K562 (cell line): ENCODE results near the gene ADAMTS1. TPM values are rescaled to one million over a fixed set of nuclear protein-coding genes. Genes with fewer than 3 reads are reported as not detected.

Experiments used
- ATAC-seq: fragments of 200-7000 bp; cut with Tn5 transposase; 3 replicates; pipeline ENCODE4 v1.9.1; 2020; ENCODE audit warnings: moderate library complexity
- BruUV-seq: library from RNA; stranded (reverse); fragments of 400-500 nt; replicated peaks from 2 replicates; lab custom pipeline; 2021; lab: Mats Ljungman, UMichigan
- CTCF ChIA-PET: fragments of 300-600 bp; formaldehyde crosslinking; extraction: SDS; loops from one replicate; lab custom pipeline; 2021; ENCODE audit warnings: low intra/inter-chr PET ratio; lab: Yijun Ruan, JAX
- POLR2A ChIA-PET: fragments of 300-600, 350-650 bp; sonication (Branson Sonifier 250); formaldehyde crosslinking; extraction: SDS; loops from one replicate; lab custom pipeline; 2021; ENCODE audit warnings: antibody characterized with exemption, inconsistent platforms; lab: Yijun Ruan, JAX
- DNase-seq, 4 experiments: peaks; one replicate each; pipeline versions ENCODE4 v3.0.0 to v3.0.0-alpha.2; 2011 to 2018; ENCODE audit warnings: low spot score in 3 of 4, mixed read lengths in 3 of 4; ENCODE audit errors: extremely low read depth in 1 of 4
- FAIRE-seq: peaks from 2 replicates; lab custom pipeline; 2011; peaks lifted over from hg19 to GRCh38; lab: Jason Lieb, UNC
- H2AFZ ChIP-seq: 2 replicates; pipeline ENCODE4 v1.6.0; 2011; ENCODE audit warnings: low read depth, low read length, control low read depth, inconsistent platforms
- H3K27ac ChIP-seq: fragments of 200-600 bp; 3 replicates; pipeline ENCODE4 v1.8.0; 2011; ENCODE audit warnings: low read depth, mild to moderate bottlenecking, control low read depth, inconsistent platforms, low read length, moderate library complexity, mixed read lengths; ENCODE audit errors: extremely low read depth
- H3K27me3 ChIP-seq, 2 experiments: fragments of 300-600 bp in 1 of 2; 2 replicates in 1 of 2; 3 replicates in 1 of 2; pipeline versions ENCODE4 v1.6.0 to v1.8.0; 2011; ENCODE audit warnings: inconsistent platforms in 2 of 2, low read length in 2 of 2, mild to moderate bottlenecking in 1 of 2, mixed read lengths in 1 of 2, moderate library complexity in 1 of 2; ENCODE audit not compliant: control insufficient read depth in 2 of 2, insufficient read depth in 2 of 2
- H3K36me3 ChIP-seq: fragments of 300-600 bp; 3 replicates; pipeline ENCODE4 v1.8.0; 2011; ENCODE audit warnings: mild to moderate bottlenecking, low read length, inconsistent platforms; ENCODE audit not compliant: control insufficient read depth, insufficient read depth
- H3K4me1 ChIP-seq, 2 experiments: fragments of 200-600 bp in 1 of 2; replicated peaks in 1 of 2; 2 replicates in 1 of 2; 3 replicates in 1 of 2; pipeline versions ENCODE4 v1.5.1 to v1.8.0; 2011; ENCODE audit warnings: inconsistent platforms in 2 of 2, low read length in 2 of 2, mild to moderate bottlenecking in 1 of 2, mixed read lengths in 1 of 2, moderate library complexity in 1 of 2; ENCODE audit not compliant: control insufficient read depth in 2 of 2, insufficient read depth in 2 of 2
- H3K4me2 ChIP-seq: 2 replicates; pipeline ENCODE4 v1.6.1; 2011; ENCODE audit warnings: low read length, control low read depth, inconsistent platforms, mixed read lengths; ENCODE audit not compliant: insufficient read depth
- H3K4me3 ChIP-seq: fragments of 200-600 bp; sonication (generic), shearing (Covaris generic); 2 replicates; pipeline ENCODE4 v1.5.1; 2016; ENCODE audit warnings: control low read depth, inconsistent platforms
- H3K79me2 ChIP-seq: fragments of 200-600 bp; 3 replicates; pipeline ENCODE4 v1.8.0; 2011; ENCODE audit warnings: low read length, inconsistent platforms; ENCODE audit not compliant: control insufficient read depth, insufficient read depth
- H3K9ac ChIP-seq, 2 experiments: 2 replicates each; pipeline versions ENCODE4 v1.6.0 to v1.6.1; 2011; ENCODE audit warnings: low read depth in 2 of 2, low read length in 2 of 2, control low read depth in 1 of 2, inconsistent platforms in 1 of 2, mild to moderate bottlenecking in 1 of 2, mixed read lengths in 1 of 2; ENCODE audit not compliant: insufficient read depth in 1 of 2
- H3K9me1 ChIP-seq: one replicate; pipeline ENCODE4 v1.6.0; 2011; ENCODE audit warnings: inconsistent platforms, mild to moderate bottlenecking, low read length, moderate library complexity; ENCODE audit not compliant: control insufficient read depth, insufficient read depth
- H3K9me3 ChIP-seq: replicated peaks from 2 replicates; pipeline ENCODE4 v1.5.1; 2011; ENCODE audit warnings: low read depth, low read length, inconsistent platforms; ENCODE audit not compliant: control insufficient read depth, insufficient read depth
- H4K20me1 ChIP-seq: replicated peaks from 2 replicates; pipeline ENCODE4 v1.6.1; 2011; ENCODE audit warnings: low read length, inconsistent platforms, mixed read lengths; ENCODE audit not compliant: control insufficient read depth, insufficient read depth
- CBX1 ChIP-seq: sonication (generic); IDR thresholded peaks from 2 replicates; pipeline ENCODE4 v1.6.1; 2016; ENCODE audit warnings: antibody characterized with exemption, low read depth, mild to moderate bottlenecking
- CBX5 ChIP-seq: IDR thresholded peaks from 2 replicates; pipeline ENCODE4 v1.6.1; 2014; ENCODE audit warnings: low read depth, borderline replicate concordance
- CTBP1 ChIP-seq: fragments of 450-650 bp; IDR thresholded peaks from 2 replicates; pipeline ENCODE4 v1.6.1; 2016; ENCODE audit warnings: borderline replicate concordance
- DACH1 ChIP-seq: fragments of 450-650 bp; IDR thresholded peaks from 2 replicates; pipeline ENCODE4 v1.6.1; 2018; ENCODE audit not compliant: partially characterized antibody
- DDX20 ChIP-seq: fragments of 450-650 bp; IDR thresholded peaks from 2 replicates; pipeline ENCODE4 v1.6.1; 2016; ENCODE audit warnings: missing genetic modification characterization, low read depth, mild to moderate bottlenecking, missing compliant biosample characterization, moderate library complexity
- KDM5B ChIP-seq: fragments of 200-600 bp; sonication (generic); IDR thresholded peaks from 2 replicates; pipeline ENCODE4 v1.6.1; 2012; ENCODE audit warnings: low read depth, mild to moderate bottlenecking, moderate library complexity, low read length, control low read depth, inconsistent platforms; ENCODE audit not compliant: insufficient replicate concordance
- KHSRP ChIP-seq: fragments of 450-650 bp; IDR thresholded peaks from 2 replicates; pipeline ENCODE4 v1.6.1; 2017
- LEF1 ChIP-seq: fragments of 450-650 bp; IDR thresholded peaks from 2 replicates; pipeline ENCODE4 v1.6.1; 2016; ENCODE audit warnings: mild to moderate bottlenecking
- MTA3 ChIP-seq: fragments of 450-650 bp; formaldehyde crosslinking; IDR thresholded peaks from 2 replicates; pipeline ENCODE4 v1.6.1; 2017; ENCODE audit warnings: mild to moderate bottlenecking, borderline replicate concordance
- SMARCE1 ChIP-seq: fragments of 450-650 bp; IDR thresholded peaks from 2 replicates; pipeline ENCODE4 v1.7.1; 2016; ENCODE audit warnings: mild to moderate bottlenecking
- THAP12 ChIP-seq: fragments of 250-450 bp; sonication (Bioruptor Pico); IDR thresholded peaks from 2 replicates; pipeline ENCODE4 v1.9.0; 2021; ENCODE audit warnings: mild to moderate bottlenecking, inconsistent platforms
- ZC3H11A ChIP-seq: IDR thresholded peaks from 2 replicates; pipeline ENCODE4 v1.6.1; 2012; ENCODE audit warnings: low read depth, low read length, improper control_type of control experiment
- ZNF592 ChIP-seq: fragments of 450-650 bp; IDR thresholded peaks from 2 replicates; pipeline ENCODE4 v1.6.1; 2017; ENCODE audit warnings: antibody characterized with exemption, mild to moderate bottlenecking
- in situ Hi-C: fragments of 300-500 bp; cut with MboI; formaldehyde crosslinking; loops from 4 replicates; pipeline ENCODE4 v1.15.0; 2018; ENCODE audit warnings: inconsistent platforms, mixed read lengths
- intact Hi-C: fragments of 100-400 bp; cut with micrococcal nuclease; formaldehyde crosslinking; loops from 2 replicates; pipeline ENCODE4 v1.14.2; 2022
- polyA plus RNA-seq, 8 experiments: library from polyadenylated mRNA; depleted of rRNA in 4 of 8; stranded (reverse) in 5 of 8; unstranded in 3 of 8; fragments of >200 nt; fragmentation: Nextera tagmentation in 2 of 8; fragmentation: Illumina TruSeq in 1 of 8; extraction: Ambion mirVana in 2 of 8; extraction: Trizol in 1 of 8; gene quantifications; 2 replicates each; pipeline versions ENCODE4 v1.2.1 to v1.2.3, GENCODE V29; 2011 to 2014; ENCODE audit warnings: inconsistent platforms in 1 of 8, missing spikeins in 1 of 8
- total RNA-seq, 7 experiments: library from RNA; depleted of rRNA in 6 of 7; stranded (reverse); fragments of >200 nt in 6 of 7; fragmentation: Illumina TruSeq in 2 of 7; extraction: Trizol in 2 of 7; gene quantifications; 2 replicates each; pipeline versions ENCODE4 v1.2.1 to v1.2.3, GENCODE V29; 2011 to 2021; ENCODE audit warnings: low replicate concordance in 1 of 7
- TF ChIP-seq, protein P1 (sequence below): IDR thresholded peaks from 2 replicates; pipeline ENCODE4 v1.6.1; 2011; ENCODE audit not compliant: insufficient read length; ENCODE audit errors: extremely low read depth
- TF ChIP-seq, protein P2 (sequence below): fragments of 450-650 bp; IDR thresholded peaks from 2 replicates; pipeline ENCODE4 v1.6.1; 2016; ENCODE audit warnings: antibody characterized with exemption

Gene ADAMTS1
- total and polyA plus RNA-seq, 9 of the 15 experiments (the other 6 are each of a cell fraction or from before 2014, with no cell fraction given): 0.01 to 0.58 TPM; not detected in 7

- Histone ChIP-seq H3K36me3 (no peaks in the 10 kb centered on the region), H4K20me1 (no peaks in the 10 kb centered on the region), H3K9me3 (no peaks in the 10 kb centered on the region; the same call in 1 of the 2 replicates), H3K79me2 (no peaks in the 10 kb centered on the region), H3K4me3 (no peak overlapping the region), H3K9ac (no peak overlapping the region), H2AFZ (no peak overlapping the region), H3K9me1 (no peaks in the 10 kb centered on the region), H3K27me3 (no peaks in the 10 kb centered on the region), H3K4me1 (no peaks in the 10 kb centered on the region), H3K27ac (no peak overlapping the region), H3K4me2 (no peak overlapping the region)
- ChIA-PET POLR2A (no interaction called here), CTCF (no interaction called here)
- no peak for ATAC-seq
- no peak for FAIRE-seq
- in situ Hi-C loops (no loop called here), intact Hi-C loops (no loop called here)
- BruUV-seq: no TSS peak
- DNase-seq: no peak
- TF ChIP-seq CBX1 (no peak), MTA3 (no peak), ZNF592 (no peak), LEF1 (no peak), DDX20 (tag) (no peak), THAP12 (CRISPR knock-in tag) (no peak), CTBP1 (no peak), ZC3H11A (no peak), KHSRP (no peak), KDM5B (no peak), DACH1 (no peak), SMARCE1 (no peak), CBX5 (no peak)
- TF ChIP-seq, protein P1, sequence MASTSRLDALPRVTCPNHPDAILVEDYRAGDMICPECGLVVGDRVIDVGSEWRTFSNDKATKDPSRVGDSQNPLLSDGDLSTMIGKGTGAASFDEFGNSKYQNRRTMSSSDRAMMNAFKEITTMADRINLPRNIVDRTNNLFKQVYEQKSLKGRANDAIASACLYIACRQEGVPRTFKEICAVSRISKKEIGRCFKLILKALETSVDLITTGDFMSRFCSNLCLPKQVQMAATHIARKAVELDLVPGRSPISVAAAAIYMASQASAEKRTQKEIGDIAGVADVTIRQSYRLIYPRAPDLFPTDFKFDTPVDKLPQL: no peak
- TF ChIP-seq, protein P2, sequence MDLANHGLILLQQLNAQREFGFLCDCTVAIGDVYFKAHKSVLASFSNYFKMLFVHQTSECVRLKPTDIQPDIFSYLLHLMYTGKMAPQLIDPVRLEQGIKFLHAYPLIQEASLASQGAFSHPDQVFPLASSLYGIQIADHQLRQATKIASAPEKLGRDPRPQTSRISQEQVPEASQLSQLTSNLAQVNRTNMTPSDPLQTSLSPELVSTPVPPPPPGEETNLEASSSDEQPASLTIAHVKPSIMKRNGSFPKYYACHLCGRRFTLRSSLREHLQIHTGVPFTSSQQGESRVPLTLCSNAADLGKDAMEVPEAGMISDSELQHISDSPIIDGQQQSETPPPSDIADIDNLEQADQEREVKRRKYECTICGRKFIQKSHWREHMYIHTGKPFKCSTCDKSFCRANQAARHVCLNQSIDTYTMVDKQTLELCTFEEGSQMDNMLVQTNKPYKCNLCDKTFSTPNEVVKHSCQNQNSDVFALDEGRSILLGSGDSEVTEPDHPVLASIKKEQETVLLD: no peak
Observed at GRCh38 chr21:26815197-26815596, 30.0 kb downstream of the ADAMTS1 start.
